ENCODE data around the gene CLRN3. TPM values are rescaled to one million over a fixed set of nuclear protein-coding genes. Genes with fewer than 3 reads are reported as not detected.

The CLRN3 gene
- total and polyA plus RNA-seq, 2 of the 8 experiments (the other 6 are each of a cell fraction or from before 2014, with no cell fraction given), result not detected

- TF ChIP-seq USF2 (IDR thresholded peaks at IDR 0.05; ENCODE audit: low read length), result no peak
- no peak for TF ChIP-seq SUZ12 (IDR thresholded peaks at IDR 0.05; ENCODE audit: low read length)
- no peak for TF ChIP-seq SIN3A (conservative IDR thresholded peaks at IDR 0.05 in 1 of 2, IDR thresholded peaks at IDR 0.05 in 1 of 2; ENCODE audit: low read depth in 1 of 2, low read length in 2 of 2)
- no peak for TF ChIP-seq MAFK (IDR thresholded peaks at IDR 0.05; ENCODE audit: low read depth, low read length)
- no peak for TF ChIP-seq CREB1 (IDR thresholded peaks at IDR 0.05)
- TF ChIP-seq HDAC6 (IDR thresholded peaks at IDR 0.05; ENCODE audit: low read depth, low read length), result no peak
- no peak for TF ChIP-seq SP2 (IDR thresholded peaks at IDR 0.05; ENCODE audit: low read length)
- no peak for TF ChIP-seq JUN (IDR thresholded peaks at IDR 0.05; ENCODE audit: low read depth, low read length)
Measured at GRCh38 chr10:127920306-127921074, 27.7 kb upstream of the CLRN3 start (continued).

Data from H1 (cell line).